ENCODE results near the gene POPDC3.
"Not testable (repeated sequence)": the region's sequence is repeated elsewhere in the genome, so short reads cannot be mapped to it uniquely, and the experiment has no call there.

Gene POPDC3

GRCh38 chr6:105179244-105180065 lies at the start of gene POPDC3:
POPDC3 (minus strand) TSS chr6:105180014; CDS start chr6:105161909, 18,105 bp downstream.
- ATAC-seq (ENCODE audit: low read depth) (peak; percentile 69), DNase-seq (ENCODE audit: low spot score) (peak; percentile 56)
- no peaks in the 10 kb centered on the region for H3K27me3 ChIP-seq (ENCODE audit: insufficient read depth, poor library complexity, severe bottlenecking)
- peak; percentile 5 for TF ChIP-seq CTCF (IDR thresholded peaks at IDR 0.05; ENCODE audit: poor library complexity, severe bottlenecking)
- H3K9me3 ChIP-seq (ENCODE audit: severe bottlenecking): no peaks in the 10 kb centered on the region
- peaks cover 24% of the 10 kb centered on the region for H3K4me1 ChIP-seq (ENCODE audit: insufficient read depth, poor library complexity, severe bottlenecking)
- H3K27ac ChIP-seq (ENCODE audit: poor library complexity, severe bottlenecking): peak within 1 kb of the TSS; percentile 75
- peak within 1 kb of the TSS; percentile 40 for H3K4me3 ChIP-seq (ENCODE audit: severe bottlenecking)
- no peaks in the 10 kb centered on the region for H3K36me3 ChIP-seq (ENCODE audit: low read depth)

DNA sequence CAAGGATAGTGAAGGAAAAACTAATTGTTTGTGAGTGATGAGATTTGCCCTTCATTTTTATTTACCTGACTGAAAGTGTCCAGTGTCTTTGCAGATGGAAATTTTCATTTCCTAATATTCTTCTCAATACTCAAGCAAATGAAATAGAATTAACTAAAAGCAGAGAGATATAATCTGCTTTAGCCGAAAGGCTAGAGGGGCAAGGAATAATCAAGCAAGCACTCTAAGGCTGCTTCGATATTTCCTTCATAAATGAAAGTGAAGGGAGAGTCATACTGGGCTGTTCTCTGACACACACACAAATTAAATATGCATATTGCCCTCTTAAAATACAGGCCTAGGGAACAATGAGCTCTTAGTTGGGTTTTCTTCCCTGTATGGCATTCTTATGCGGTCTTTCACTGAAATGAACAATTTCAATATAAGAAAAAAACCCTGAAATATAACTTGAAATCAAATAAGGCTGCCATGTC lies 47.5 kb upstream of the POPDC3 start:
- H3K4me3 ChIP-seq (ENCODE audit: severe bottlenecking): no peak overlapping the region

DNA sequence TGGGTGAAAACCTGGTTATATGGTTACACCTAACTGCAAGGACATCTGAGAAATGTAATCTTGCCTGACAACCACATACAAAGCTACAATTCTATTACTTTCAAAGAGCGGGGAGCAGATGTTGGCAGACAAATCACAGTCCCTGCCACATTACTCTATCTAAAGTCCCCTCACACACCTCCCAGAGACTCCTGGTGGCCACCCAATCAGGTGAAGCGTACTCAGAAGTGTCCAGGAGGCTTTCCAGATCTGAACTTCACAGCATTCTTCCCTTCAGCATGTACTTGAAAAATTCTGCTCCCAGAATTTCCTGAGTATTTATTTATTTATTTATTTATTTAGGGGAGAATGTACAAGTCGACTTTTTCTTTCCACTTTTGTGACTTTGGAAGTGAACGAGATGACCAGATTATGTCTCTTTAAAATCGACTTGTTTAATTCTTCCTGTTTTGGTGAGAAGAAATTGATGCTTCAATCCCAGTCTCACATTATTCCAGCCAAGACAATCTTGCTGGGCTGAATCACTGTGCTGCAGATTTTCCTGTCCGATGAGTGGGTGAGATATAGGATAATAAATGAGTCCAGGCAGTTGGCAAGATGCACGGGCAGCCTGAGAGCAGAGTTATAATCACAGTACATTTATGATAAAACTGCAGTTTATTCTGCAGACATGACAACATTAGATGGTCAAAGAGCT lies 46.9 kb upstream of the POPDC3 start:
- Histone ChIP-seq H3K36me3 (ENCODE audit: low read depth) (no peaks in the 10 kb centered on the region), H3K27me3 (ENCODE audit: insufficient read depth, poor library complexity, severe bottlenecking) (no peaks in the 10 kb centered on the region), H3K9me3 (ENCODE audit: severe bottlenecking) (no peaks in the 10 kb centered on the region), H3K4me1 (ENCODE audit: insufficient read depth, poor library complexity, severe bottlenecking) (no peaks in the 10 kb centered on the region), H3K27ac (ENCODE audit: poor library complexity, severe bottlenecking) (no peak overlapping the region), H3K4me3 (ENCODE audit: severe bottlenecking) (no peak overlapping the region)
- no peak for TF ChIP-seq CTCF (IDR thresholded peaks at IDR 0.05; ENCODE audit: poor library complexity, severe bottlenecking)
- DNase-seq (ENCODE audit: low spot score): no peak
- no peak for ATAC-seq (ENCODE audit: low read depth)

More for the DNA sequence above, 47.5 kb upstream of the POPDC3 start:
- H3K27ac ChIP-seq (ENCODE audit: poor library complexity, severe bottlenecking): no peak overlapping the region
- ATAC-seq (ENCODE audit: low read depth) (no peak), DNase-seq (ENCODE audit: low spot score) (no peak)
- H3K9me3 ChIP-seq (ENCODE audit: severe bottlenecking): no peaks in the 10 kb centered on the region
- H3K4me1 ChIP-seq (ENCODE audit: insufficient read depth, poor library complexity, severe bottlenecking): no peaks in the 10 kb centered on the region
- no peaks in the 10 kb centered on the region for H3K27me3 ChIP-seq (ENCODE audit: insufficient read depth, poor library complexity, severe bottlenecking)
- no peak for TF ChIP-seq CTCF (IDR thresholded peaks at IDR 0.05; ENCODE audit: poor library complexity, severe bottlenecking)
- H3K36me3 ChIP-seq (ENCODE audit: low read depth): no peaks in the 10 kb centered on the region

- no peaks in the 10 kb centered on the region for H3K4me1 ChIP-seq (ENCODE audit: insufficient read depth, poor library complexity, severe bottlenecking)
- no peaks in the 10 kb centered on the region for H3K9me3 ChIP-seq (ENCODE audit: severe bottlenecking)
- TF ChIP-seq CTCF (IDR thresholded peaks at IDR 0.05; ENCODE audit: poor library complexity, severe bottlenecking): no peak
- H3K27ac ChIP-seq (ENCODE audit: poor library complexity, severe bottlenecking): no peak overlapping the region
- H3K4me3 ChIP-seq (ENCODE audit: severe bottlenecking): no peak overlapping the region
- ATAC-seq (ENCODE audit: low read depth) (no peak), DNase-seq (ENCODE audit: low spot score) (no peak)
- H3K27me3 ChIP-seq (ENCODE audit: insufficient read depth, poor library complexity, severe bottlenecking): no peaks in the 10 kb centered on the region
- H3K36me3 ChIP-seq (ENCODE audit: low read depth): no peaks in the 10 kb centered on the region
Observed at GRCh38 chr6:105223242-105223641, 43.4 kb upstream of the POPDC3 start.

DNA sequence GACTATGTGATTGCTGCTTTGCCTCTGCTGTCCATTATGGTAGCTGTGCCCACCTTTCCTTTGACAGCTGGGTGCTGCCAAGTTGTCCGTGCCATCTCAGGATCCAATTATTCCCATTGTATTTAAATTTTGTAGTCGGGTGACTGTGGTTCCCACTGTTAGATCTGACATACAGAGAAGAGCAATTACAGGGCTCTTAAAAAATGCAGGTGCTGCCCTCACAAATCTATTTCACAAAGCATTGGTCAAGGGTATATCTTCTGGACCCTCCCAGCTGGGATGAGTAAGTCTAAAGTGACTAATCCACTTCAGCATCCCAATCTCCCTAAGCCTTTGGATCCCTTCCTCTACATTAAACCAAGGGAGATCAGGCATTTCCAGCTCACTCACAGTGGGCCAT lies 41.4 kb upstream of the POPDC3 start:
- DNase-seq (ENCODE audit: low spot score); H3K27me3 ChIP-seq (ENCODE audit: insufficient read depth, poor library complexity, severe bottlenecking); H3K9me3 ChIP-seq (ENCODE audit: severe bottlenecking); H3K4me3 ChIP-seq (ENCODE audit: severe bottlenecking); ATAC-seq (ENCODE audit: low read depth); H3K4me1 ChIP-seq (ENCODE audit: insufficient read depth, poor library complexity, severe bottlenecking); H3K36me3 ChIP-seq (ENCODE audit: low read depth); H3K27ac ChIP-seq (ENCODE audit: poor library complexity, severe bottlenecking): not testable (repeated sequence)
